Left ventricle myocardium superior (tissue), 1 donor: ENCODE data around the gene MUSTN1. TPM values are rescaled to one million over a fixed set of nuclear protein-coding genes. Genes with fewer than 3 reads are reported as not detected.

Experiments
- ATAC-seq: fragments of 200-7000 bp; cut with Tn5 transposase; one replicate; pipeline ENCODE4 v1.9.1; 2020; ENCODE audit warnings: mild to moderate bottlenecking, moderate library complexity
- DNase-seq: peaks from one replicate; pipeline ENCODE4 v3.0.0-alpha.2; 2020
- intact Hi-C: fragments of 100-400 bp; cut with micrococcal nuclease; formaldehyde crosslinking; loops from one replicate; pipeline ENCODE4 v1.11.0; 2022
- long read RNA-seq: library from polyadenylated mRNA; unstranded; transcript quantifications from one replicate; pipeline ENCODE4 v2.0.0, GENCODE V29; 2021
- total RNA-seq: library from RNA; stranded (reverse); fragmentation: NEBNext Ultra II Directional; extraction: Animal tissue kit (Norgen Biotek cat#: 25700); gene quantifications from one replicate; pipeline ENCODE4 v1.2.1, GENCODE V29; 2021
- donor health status: DM: no; HTN: yes; CAD: no; lungs with severe emphysema.

The MUSTN1 gene
- total RNA-seq, result 10.9 TPM
- long read RNA-seq, transcript MUSTN1-201 (3 exons, 721 nt), result major isoform, 12 of 13 reads
- long read RNA-seq, partial matches to known transcripts, result 0 of 13 reads
- long read RNA-seq, other reads (novel, unspliced or antisense), result 0 of 13 reads

- DNase-seq (peak; percentile 45), ATAC-seq (peak; percentile 58)
- intact Hi-C loops, result no loop called here
Observed at GRCh38 chr3:52834871-52835501, at the start of gene MUSTN1. TSS of gene MUSTN1 (minus strand) at chr3:52835019. CDS start at chr3:52834948, 71 bp downstream.

DNA sequence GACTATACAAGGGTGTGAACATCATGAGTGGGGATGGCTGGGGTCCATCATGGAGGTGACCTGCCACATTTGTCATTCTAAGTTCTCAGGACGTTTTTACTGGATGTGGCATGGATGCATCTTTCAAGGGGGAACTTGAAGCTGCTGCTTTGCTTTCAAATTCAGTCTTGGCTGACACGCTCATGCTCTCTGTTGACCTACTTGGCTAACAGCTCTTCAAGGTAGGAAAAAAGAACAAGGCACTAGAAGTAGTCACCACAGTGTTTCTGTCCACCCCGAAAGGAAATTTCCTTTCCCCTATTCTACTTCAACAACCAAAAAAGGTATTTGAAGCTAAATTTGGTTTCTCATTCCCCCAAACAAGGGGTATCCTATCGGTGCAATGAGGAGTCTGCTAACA, 47.6 kb upstream of the MUSTN1 start:
- no peak for DNase-seq
- intact Hi-C loops, result no loop called here
- ATAC-seq, result no peak

DNA sequence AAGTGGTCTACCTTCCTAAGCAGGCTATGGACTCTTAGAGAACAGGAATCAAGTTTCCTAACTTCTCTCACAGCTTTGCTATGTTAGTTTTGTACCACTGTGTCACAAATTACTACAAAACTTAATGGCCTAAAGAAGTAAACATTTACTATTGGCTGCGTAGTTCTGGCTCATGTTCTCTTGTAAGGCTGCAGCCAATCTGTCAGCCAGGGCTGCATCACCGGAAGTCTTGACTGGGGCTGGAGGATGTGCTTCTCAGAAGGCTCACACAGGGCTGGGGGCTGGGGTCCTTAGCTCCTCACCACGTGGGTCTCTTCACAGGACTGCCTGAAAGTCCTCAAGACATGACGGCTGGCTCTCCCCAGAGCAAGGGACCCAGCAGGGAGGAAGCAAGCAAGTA, 47.1 kb upstream of the MUSTN1 start:
- no peak for DNase-seq
- ATAC-seq, result no peak
- intact Hi-C loops, result no loop called here

DNA sequence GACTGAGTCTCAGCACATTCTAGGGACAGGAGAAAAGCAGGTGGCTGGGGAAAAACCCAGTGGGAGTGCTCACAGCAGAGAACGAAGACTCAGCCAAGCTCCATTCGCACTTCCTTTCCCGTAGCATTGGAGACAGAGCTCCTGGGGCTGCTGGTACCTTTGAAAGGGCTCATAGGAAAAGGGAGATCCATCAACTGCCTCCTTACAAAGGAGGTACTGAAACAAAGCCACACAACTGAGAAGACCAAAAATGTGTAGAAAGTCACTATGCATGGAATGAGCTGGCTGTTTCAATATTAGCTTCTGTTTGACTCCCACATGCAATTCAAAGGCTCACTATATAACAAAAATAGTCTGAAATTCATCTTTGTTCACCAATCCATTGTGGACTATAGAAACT, 45.7 kb upstream of the MUSTN1 start:
- no peak for ATAC-seq
- intact Hi-C loops, result no loop called here
- DNase-seq, result no peak

DNA sequence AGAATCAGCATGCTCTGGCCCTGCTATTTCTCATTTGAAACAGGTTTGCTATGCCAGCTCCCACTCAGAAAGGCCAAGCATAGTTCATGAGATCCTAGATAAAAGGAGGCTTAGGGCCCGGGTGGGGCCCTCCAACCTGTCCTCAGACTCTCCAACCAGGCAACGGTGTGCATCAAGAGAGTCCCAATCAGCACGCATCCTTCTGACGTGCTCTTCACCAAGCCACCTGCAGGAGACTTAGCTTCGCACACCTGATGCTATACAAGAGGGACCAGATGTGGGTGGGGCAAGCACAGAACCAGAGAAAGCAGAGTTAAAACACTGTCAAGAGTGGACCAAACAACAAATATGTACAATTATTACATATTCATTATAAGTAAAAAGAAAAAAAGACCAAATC, 45.2 kb upstream of the MUSTN1 start:
- ATAC-seq (no peak), DNase-seq (no peak)
- intact Hi-C loops, result no loop called here

GRCh38 chr3:52879581-52879980, 44.8 kb upstream of the MUSTN1 start:
- intact Hi-C loops, result no loop called here
- ATAC-seq, result no peak
- no peak for DNase-seq

DNA sequence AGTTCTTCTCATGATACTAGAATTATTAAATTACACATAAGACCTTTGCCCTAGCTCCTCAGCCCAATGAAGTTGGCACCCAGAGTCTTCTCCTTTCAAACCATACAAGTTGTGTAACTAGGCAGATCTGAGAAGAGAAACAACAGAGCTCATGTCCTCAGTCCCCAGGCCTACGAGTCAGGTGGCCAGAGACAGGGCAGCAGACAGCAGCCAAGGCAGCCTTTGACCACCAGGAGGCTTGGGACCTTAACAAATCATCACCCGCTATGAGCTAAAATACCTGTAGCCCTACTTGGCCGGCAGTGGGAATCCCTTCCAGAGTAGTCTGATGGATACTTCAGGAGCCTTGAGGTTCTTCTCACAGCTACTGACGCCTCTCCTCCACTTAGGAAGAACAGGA, 44.3 kb upstream of the MUSTN1 start:
- no peak for ATAC-seq
- DNase-seq, result no peak
- intact Hi-C loops, result no loop called here

DNA sequence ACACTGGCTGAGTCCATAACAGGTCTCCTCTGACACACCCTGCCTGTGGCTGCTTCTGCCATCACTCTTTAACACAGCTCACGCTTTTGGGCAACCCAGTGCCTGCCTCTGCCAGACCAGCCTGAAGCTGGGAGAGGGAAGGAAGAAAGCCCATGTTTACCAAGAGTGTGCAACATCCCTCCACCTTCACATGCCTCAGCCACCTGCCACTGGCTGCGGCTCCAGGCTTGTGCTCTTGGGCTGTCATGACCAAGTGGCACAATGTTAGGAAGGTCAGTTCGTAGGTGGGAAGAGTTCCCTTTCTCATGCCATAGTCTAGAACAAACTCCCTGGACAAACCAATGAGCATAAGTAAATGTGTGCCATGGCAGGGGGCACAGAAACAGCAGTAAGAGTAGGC, 42.3 kb upstream of the MUSTN1 start:
- intact Hi-C loops, result no loop called here
- no peak for ATAC-seq
- DNase-seq, result no peak

GRCh38 chr3:52874864-52875587, 40.2 kb upstream of the MUSTN1 start:
- no peak for ATAC-seq
- no peak for DNase-seq
- intact Hi-C loops, result no loop called here

DNA sequence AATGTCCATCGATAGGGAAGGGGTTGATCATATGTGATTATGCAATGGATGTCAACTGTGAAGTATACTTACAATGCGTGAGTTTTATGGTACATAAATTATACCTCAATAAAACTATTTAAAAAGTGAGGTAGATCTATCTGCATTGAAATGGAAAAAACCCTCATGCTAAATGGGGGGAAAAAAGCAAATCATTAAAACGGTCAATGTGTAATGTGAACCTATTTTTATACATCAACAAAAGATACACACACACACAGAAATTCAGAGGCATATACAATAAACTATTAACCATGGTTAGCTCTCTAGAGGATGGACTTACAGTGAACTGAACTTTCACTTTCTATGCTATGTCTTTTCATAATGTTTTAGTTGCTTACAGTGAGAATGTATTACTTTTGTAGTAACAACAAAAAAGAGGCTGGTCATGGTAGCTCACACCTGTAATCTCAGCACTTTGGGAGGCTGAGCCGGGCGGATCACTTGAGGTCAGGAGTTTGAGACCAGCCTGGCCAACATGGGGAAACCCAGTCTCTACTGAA, 39.4 kb upstream of the MUSTN1 start:
- no peak for ATAC-seq
- intact Hi-C loops, result no loop called here
- no peak for DNase-seq

GRCh38 chr3:52873433-52874159, 38.8 kb upstream of the MUSTN1 start:
- DNase-seq (no peak), ATAC-seq (no peak)
- intact Hi-C loops, result no loop called here

GRCh38 chr3:52872245-52872644, 37.4 kb upstream of the MUSTN1 start:
- intact Hi-C loops, result no loop called here
- ATAC-seq (no peak), DNase-seq (no peak)

- intact Hi-C loops, result no loop called here
- no peak for ATAC-seq
Observed at GRCh38 chr3:52871761-52872160, 36.9 kb upstream of the MUSTN1 start.

GRCh38 chr3:52870471-52870870, 35.7 kb upstream of the MUSTN1 start:
- DNase-seq (no peak), ATAC-seq (no peak)
- intact Hi-C loops, result no loop called here

More at GRCh38 chr3:52871761-52872160, 36.9 kb upstream of the MUSTN1 start:
- no peak for DNase-seq

- intact Hi-C loops, result no loop called here
Observed at GRCh38 chr3:52866427-52866826, 31.6 kb upstream of the MUSTN1 start.

GRCh38 chr3:52865994-52866393, 31.2 kb upstream of the MUSTN1 start:
- no peak for ATAC-seq
- intact Hi-C loops, result no loop called here
- DNase-seq, result no peak

More at GRCh38 chr3:52866427-52866826, 31.6 kb upstream of the MUSTN1 start:
- DNase-seq, result no peak
- ATAC-seq, result no peak

- intact Hi-C loops, result no loop called here
- no peak for ATAC-seq
- DNase-seq, result no peak
Observed at GRCh38 chr3:52860424-52860768, 25.6 kb upstream of the MUSTN1 start.

GRCh38 chr3:52859686-52860423, 25.0 kb upstream of the MUSTN1 start:
- DNase-seq (no peak), ATAC-seq (no peak)
- intact Hi-C loops, result no loop called here

DNA sequence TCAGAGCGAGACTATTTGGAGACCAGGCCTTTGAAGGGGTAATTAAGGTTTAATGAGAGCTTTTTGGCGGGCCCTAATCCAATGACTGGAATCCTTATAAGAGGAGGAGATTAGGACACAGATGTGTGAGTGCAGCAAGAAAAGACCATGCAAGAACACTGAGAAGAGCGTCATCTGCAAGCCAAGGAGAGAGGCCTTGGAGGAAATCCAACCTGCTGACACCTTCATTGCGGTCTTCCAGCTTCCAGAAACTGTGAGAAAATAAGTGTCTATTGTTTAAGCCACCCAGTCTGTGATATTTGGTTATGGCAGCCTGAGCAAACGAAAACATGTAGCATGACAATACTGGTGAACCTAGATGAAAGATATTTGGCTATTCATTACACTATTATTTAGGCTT, 23.0 kb upstream of the MUSTN1 start:
- no peak for ATAC-seq
- intact Hi-C loops, result no loop called here

More for the DNA sequence above, 23.0 kb upstream of the MUSTN1 start:
- DNase-seq, result no peak
